Kidney epithelial cell (primary cell): ENCODE results near the gene CLEC2D. TPM values are rescaled to one million over a fixed set of nuclear protein-coding genes. Genes with fewer than 3 reads are reported as not detected.
A peak's percentile ranks its signal among the peaks of the same experiment; 100 is the strongest.
"Not testable (repeated sequence)": the region's sequence is repeated elsewhere in the genome, so short reads cannot be mapped to it uniquely, and the experiment has no call there.

Experiments used
- DNase-seq: peaks from one replicate; pipeline ENCODE4 v3.0.0-alpha.2; 2010; ENCODE audit warnings: low read depth
- H3K27me3 ChIP-seq: 2 replicates; pipeline ENCODE4 v1.6.0; 2011; ENCODE audit warnings: low read length; ENCODE audit not compliant: control insufficient read depth, insufficient read depth
- H3K36me3 ChIP-seq: 2 replicates; pipeline ENCODE4 v1.5.1; 2011; ENCODE audit warnings: low read length; ENCODE audit not compliant: control insufficient read depth, insufficient read depth
- H3K4me3 ChIP-seq: 2 replicates; pipeline ENCODE4 v1.5.1; 2011; ENCODE audit warnings: low read depth, mild to moderate bottlenecking, control low read depth, low read length
- total RNA-seq: library from RNA; depleted of rRNA; stranded (reverse); fragments of >200 nt; gene quantifications from 2 replicates; pipeline ENCODE4 v1.2.3, GENCODE V29; 2015
- TF ChIP-seq, protein P1 (sequence below): IDR thresholded peaks from 2 replicates; pipeline ENCODE4 v1.5.1; 2011; ENCODE audit warnings: mild to moderate bottlenecking, moderate library complexity, low read length, control low read depth, inconsistent platforms; ENCODE audit not compliant: insufficient read depth, poor library complexity, severe bottlenecking

CLEC2D gene
- total RNA-seq, 1 donor from 2014 or later, result 6.9 TPM

DNA sequence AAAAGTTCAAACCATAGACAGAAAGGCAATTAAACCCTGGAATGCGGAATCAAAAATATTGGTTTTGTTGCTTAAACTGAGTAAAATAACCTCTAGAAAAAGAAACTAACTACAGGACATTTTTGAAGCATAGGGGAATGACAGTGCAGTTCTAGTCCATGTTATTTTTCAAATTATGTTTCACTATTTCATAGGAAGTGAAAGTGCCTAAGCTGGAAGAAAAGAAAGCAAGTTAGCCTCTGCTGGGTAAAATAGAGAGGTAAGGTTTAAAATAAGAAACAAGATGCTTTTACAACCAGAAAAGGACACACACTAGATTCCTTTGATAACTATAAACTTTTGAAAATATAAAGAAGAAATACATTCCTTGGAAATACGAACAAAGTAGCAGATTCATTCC, 62.3 kb downstream of the CLEC2D start:
- no peaks in the 10 kb centered on the region for H3K27me3 ChIP-seq
- DNase-seq, result no peak
- no peaks in the 10 kb centered on the region for H3K36me3 ChIP-seq
- TF ChIP-seq, protein P1, sequence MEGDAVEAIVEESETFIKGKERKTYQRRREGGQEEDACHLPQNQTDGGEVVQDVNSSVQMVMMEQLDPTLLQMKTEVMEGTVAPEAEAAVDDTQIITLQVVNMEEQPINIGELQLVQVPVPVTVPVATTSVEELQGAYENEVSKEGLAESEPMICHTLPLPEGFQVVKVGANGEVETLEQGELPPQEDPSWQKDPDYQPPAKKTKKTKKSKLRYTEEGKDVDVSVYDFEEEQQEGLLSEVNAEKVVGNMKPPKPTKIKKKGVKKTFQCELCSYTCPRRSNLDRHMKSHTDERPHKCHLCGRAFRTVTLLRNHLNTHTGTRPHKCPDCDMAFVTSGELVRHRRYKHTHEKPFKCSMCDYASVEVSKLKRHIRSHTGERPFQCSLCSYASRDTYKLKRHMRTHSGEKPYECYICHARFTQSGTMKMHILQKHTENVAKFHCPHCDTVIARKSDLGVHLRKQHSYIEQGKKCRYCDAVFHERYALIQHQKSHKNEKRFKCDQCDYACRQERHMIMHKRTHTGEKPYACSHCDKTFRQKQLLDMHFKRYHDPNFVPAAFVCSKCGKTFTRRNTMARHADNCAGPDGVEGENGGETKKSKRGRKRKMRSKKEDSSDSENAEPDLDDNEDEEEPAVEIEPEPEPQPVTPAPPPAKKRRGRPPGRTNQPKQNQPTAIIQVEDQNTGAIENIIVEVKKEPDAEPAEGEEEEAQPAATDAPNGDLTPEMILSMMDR, result no peak
- H3K4me3 ChIP-seq, result no peak overlapping the region

DNA sequence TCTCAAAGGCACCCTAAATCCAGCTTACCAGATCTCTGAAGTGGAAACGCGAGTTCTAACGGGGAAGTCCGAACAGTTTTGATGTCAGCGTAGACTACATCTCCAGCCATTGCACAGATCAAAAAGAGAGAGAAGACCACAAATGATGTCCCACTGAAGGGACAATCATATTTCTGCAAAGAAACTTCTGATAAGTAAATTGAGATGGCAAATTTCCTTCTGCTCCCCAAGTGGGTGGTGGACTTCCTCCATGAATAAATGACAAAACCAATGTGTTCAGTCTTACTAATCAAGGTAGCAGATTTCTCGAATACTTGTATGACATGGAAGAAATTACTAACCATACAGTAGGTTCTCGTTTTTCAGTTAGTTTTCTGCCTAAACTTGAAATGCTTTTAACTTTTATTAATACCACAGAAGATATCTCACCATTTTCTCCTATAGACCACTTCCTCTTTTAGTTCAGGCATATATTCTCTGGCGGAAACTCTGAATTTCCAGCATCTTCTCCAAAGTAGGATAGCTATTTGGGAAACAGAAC, 63.5 kb downstream of the CLEC2D start, which contains the start of gene CLECL1:
Gene CLECL1, minus strand, starts transcription at position 177 of the 541 bp plus-strand sequence.
- H3K4me3 ChIP-seq, result no peak within 1 kb of the TSS
- no peaks in the 10 kb centered on the region for H3K27me3 ChIP-seq
- DNase-seq, result no peak
- TF ChIP-seq, protein P1, result no peak
- no peaks in the 10 kb centered on the region for H3K36me3 ChIP-seq

DNA sequence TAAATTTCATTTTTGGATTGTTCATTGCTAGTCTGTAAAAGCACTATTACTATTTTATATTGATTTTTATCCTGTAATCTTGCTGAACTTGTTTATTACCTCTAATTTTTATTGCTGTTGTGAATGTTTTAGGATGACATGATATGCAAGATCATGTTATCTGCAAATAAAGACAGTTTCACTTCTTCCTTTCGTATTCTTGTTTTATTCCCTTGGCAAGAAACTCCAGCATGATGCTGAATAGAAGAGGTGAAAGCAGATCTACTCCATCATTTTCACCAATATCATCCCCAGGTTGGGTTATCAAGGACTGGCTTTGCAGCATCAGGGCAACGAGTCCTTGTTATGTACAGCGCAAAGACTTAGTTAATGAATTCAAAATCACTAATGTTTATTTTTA, 66.1 kb downstream of the CLEC2D start:
- H3K27me3 ChIP-seq, result no peaks in the 10 kb centered on the region
- no peak for DNase-seq
- no peak overlapping the region for H3K4me3 ChIP-seq
- TF ChIP-seq, protein P1, result no peak
- H3K36me3 ChIP-seq, result no peaks in the 10 kb centered on the region

GRCh38 chr12:9736936-9737705, 67.6 kb downstream of the CLEC2D start:
- Histone ChIP-seq H3K36me3 (no peaks in the 10 kb centered on the region), H3K4me3 (no peak overlapping the region), H3K27me3 (no peaks in the 10 kb centered on the region)
- TF ChIP-seq, protein P1, result no peak
- no peak for DNase-seq

- DNase-seq, H3K4me3 ChIP-seq, H3K36me3 ChIP-seq, H3K27me3 ChIP-seq: not testable (repeated sequence)
Measured at GRCh38 chr12:9738905-9739304, 69.4 kb downstream of the CLEC2D start.

- H3K36me3 ChIP-seq, DNase-seq, H3K27me3 ChIP-seq: not testable (repeated sequence)
- peak overlapping the region; percentile 22 for H3K4me3 ChIP-seq
Measured at GRCh38 chr12:9739404-9740105, 70.0 kb downstream of the CLEC2D start.
